Erythroblast (primary cell): ENCODE data around the gene AMBP.

Source experiments
- GATA1 ChIP-seq: IDR thresholded peaks from 2 replicates; pipeline ENCODE4 v1.6.1; 2011; ENCODE audit warnings: low read depth, mild to moderate bottlenecking, control low read depth, low read length, moderate library complexity
- POLR2A ChIP-seq: IDR thresholded peaks from 2 replicates; pipeline ENCODE4 v1.6.1; 2011; ENCODE audit warnings: mild to moderate bottlenecking, low read length

GRCh38 chr9:114034196-114034595 lies 43.9 kb downstream of the AMBP start:
- TF ChIP-seq POLR2A: no peak
- TF ChIP-seq GATA1: no peak
